OCI-LY3 (cell line): ENCODE data around the gene PSMD11.

Experiments used
- EZH2phosphoT487 ChIP-seq: fragments of 200-600 bp; shearing (Covaris generic); IDR thresholded peaks from 2 replicates; pipeline ENCODE4 v1.6.1; 2018; ENCODE audit warnings: antibody characterized with exemption, mixed run types, low read depth
- TF ChIP-seq, protein P1 (sequence below): fragments of 200-600, 300-600 bp; sonication (generic); IDR thresholded peaks from 2 replicates; pipeline ENCODE4 v1.5.1; 2014; ENCODE audit warnings: antibody characterized with exemption, low read length, low read depth

GRCh38 chr17:32460054-32460453, 15.7 kb downstream of the PSMD11 start:
- TF ChIP-seq, protein P1, sequence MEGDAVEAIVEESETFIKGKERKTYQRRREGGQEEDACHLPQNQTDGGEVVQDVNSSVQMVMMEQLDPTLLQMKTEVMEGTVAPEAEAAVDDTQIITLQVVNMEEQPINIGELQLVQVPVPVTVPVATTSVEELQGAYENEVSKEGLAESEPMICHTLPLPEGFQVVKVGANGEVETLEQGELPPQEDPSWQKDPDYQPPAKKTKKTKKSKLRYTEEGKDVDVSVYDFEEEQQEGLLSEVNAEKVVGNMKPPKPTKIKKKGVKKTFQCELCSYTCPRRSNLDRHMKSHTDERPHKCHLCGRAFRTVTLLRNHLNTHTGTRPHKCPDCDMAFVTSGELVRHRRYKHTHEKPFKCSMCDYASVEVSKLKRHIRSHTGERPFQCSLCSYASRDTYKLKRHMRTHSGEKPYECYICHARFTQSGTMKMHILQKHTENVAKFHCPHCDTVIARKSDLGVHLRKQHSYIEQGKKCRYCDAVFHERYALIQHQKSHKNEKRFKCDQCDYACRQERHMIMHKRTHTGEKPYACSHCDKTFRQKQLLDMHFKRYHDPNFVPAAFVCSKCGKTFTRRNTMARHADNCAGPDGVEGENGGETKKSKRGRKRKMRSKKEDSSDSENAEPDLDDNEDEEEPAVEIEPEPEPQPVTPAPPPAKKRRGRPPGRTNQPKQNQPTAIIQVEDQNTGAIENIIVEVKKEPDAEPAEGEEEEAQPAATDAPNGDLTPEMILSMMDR, result no peak
- no peak for TF ChIP-seq EZH2phosphoT487
